DOHH2 (cell line): ENCODE measurements around the gene BZW1.

Experiments used
- H3F3A ChIP-seq: fragments of 200-600 bp; sonication (generic), shearing (Covaris generic); 2 replicates; pipeline ENCODE4 v1.6.0; 2016; ENCODE audit warnings: antibody characterized with exemption, mild to moderate bottlenecking; ENCODE audit not compliant: control insufficient read depth, insufficient read depth
- H3K27ac ChIP-seq: fragments of 200-600 bp; sonication (generic); 2 replicates; pipeline ENCODE4 v1.5.1; 2014; ENCODE audit warnings: low read depth, mild to moderate bottlenecking, low read length, moderate library complexity
- H3K27me3 ChIP-seq: fragments of 200-600 bp; sonication (generic); 2 replicates; pipeline ENCODE4 v1.6.1; 2014; ENCODE audit warnings: mild to moderate bottlenecking, low read length, mixed read lengths; ENCODE audit not compliant: control insufficient read depth
- H3K36me3 ChIP-seq: fragments of 200-600 bp; sonication (generic); 2 replicates; pipeline ENCODE4 v1.6.1; 2014; ENCODE audit warnings: mild to moderate bottlenecking, low read length, moderate library complexity, mixed read lengths; ENCODE audit not compliant: control insufficient read depth
- H3K4me1 ChIP-seq: fragments of 200-600 bp; sonication (generic); 2 replicates; pipeline ENCODE4 v1.6.1; 2014; ENCODE audit warnings: mild to moderate bottlenecking, low read length, mixed read lengths; ENCODE audit not compliant: control insufficient read depth
- H3K4me2 ChIP-seq: fragments of 200-600 bp; sonication (generic); 2 replicates; pipeline ENCODE4 v1.6.0; 2014; ENCODE audit warnings: mild to moderate bottlenecking, low read length, moderate library complexity
- H3K4me3 ChIP-seq: fragments of 200-600 bp; sonication (generic); 2 replicates; pipeline ENCODE4 v1.5.1; 2014; ENCODE audit warnings: mild to moderate bottlenecking, low read length, mixed read lengths
- H3K79me2 ChIP-seq: fragments of 200-600 bp; sonication (generic); 2 replicates; pipeline ENCODE4 v1.6.1; 2014; ENCODE audit warnings: mild to moderate bottlenecking, low read length, mixed read lengths; ENCODE audit not compliant: control insufficient read depth
- H3K9me2 ChIP-seq: fragments of 200-600 bp; sonication (generic); replicated peaks from 2 replicates; pipeline ENCODE4 v1.6.1; 2014; ENCODE audit warnings: mild to moderate bottlenecking, low read length, mixed read lengths; ENCODE audit not compliant: control insufficient read depth
- H3K9me3 ChIP-seq: fragments of 200-600 bp; sonication (generic); 2 replicates; pipeline ENCODE4 v1.6.1; 2014; ENCODE audit warnings: antibody characterized with exemption, low read length, mixed read lengths; ENCODE audit not compliant: control insufficient read depth, insufficient read depth
- H4K20me1 ChIP-seq: fragments of 200-600 bp; sonication (generic); 2 replicates; pipeline ENCODE4 v1.6.0; 2014; ENCODE audit warnings: low read depth, mild to moderate bottlenecking, antibody characterized with exemption, low read length, moderate library complexity; ENCODE audit not compliant: control insufficient read depth, insufficient read depth
- CTCF ChIP-seq: fragments of 200-600 bp; sonication (generic); IDR thresholded peaks from one replicate; pipeline ENCODE4 v1.5.1; 2014; ENCODE audit warnings: antibody characterized with exemption, mild to moderate bottlenecking, low read depth, low read length; ENCODE audit not compliant: poor library complexity, severe bottlenecking
- EZH2phosphoT487 ChIP-seq: fragments of 200-600 bp; sonication (generic); IDR thresholded peaks from 2 replicates; pipeline ENCODE4 v1.6.1; 2017; ENCODE audit warnings: borderline replicate concordance, mild to moderate bottlenecking, antibody characterized with exemption, low read length, moderate library complexity, mixed read lengths

Gene BZW1

DNA sequence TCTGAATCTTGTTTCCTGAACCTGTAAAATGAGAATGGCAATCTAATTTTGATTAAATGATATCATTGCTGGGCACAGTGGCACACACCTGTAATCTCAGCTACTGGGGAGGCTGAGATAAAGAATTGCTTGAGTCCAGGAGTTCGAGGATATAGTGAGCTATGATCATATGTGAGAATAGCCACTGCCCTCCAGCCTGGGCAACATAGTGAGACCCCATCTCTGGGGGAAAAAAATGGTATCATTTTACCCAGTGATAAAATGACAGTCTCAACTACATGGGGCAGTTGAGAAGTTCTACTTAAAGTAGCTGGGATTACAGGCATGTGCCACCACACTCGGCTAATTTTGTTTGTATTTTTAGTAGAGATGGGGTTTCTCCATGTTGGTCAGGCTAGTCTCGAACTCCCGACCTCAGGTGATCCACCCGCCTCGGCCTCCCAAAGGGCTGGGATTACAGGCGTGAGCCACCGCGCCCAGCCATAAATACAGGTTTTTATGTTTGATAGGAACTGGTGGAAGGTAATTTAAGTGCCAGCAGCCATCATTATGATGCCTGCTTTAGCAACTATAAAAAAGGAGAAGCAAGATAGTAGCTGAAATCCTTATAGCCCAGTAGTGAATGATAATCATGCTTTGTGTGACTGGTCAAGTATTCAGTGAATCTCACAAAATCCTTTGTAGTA, 17.0 kb downstream of the BZW1 start:
- Histone ChIP-seq H3K4me2 (no peak overlapping the region), H3K9me2 (no peaks in the 10 kb centered on the region), H3K27me3 (0 out of 2 replicates have a peak, but pooled peaks cover 3% of the 10 kb centered on the region), H3F3A (peaks cover 12% of the 10 kb centered on the region; the same call in 1 of the 2 replicates), H3K4me3 (no peak overlapping the region), H3K4me1 (no peaks in the 10 kb centered on the region), H3K9me3 (no peaks in the 10 kb centered on the region), H3K27ac (no peak overlapping the region), H3K79me2 (no peaks in the 10 kb centered on the region), H3K36me3 (peaks cover 7% of the 10 kb centered on the region), H4K20me1 (no peaks in the 10 kb centered on the region)
- TF ChIP-seq EZH2phosphoT487, result no peak
- no peak for TF ChIP-seq CTCF

DNA sequence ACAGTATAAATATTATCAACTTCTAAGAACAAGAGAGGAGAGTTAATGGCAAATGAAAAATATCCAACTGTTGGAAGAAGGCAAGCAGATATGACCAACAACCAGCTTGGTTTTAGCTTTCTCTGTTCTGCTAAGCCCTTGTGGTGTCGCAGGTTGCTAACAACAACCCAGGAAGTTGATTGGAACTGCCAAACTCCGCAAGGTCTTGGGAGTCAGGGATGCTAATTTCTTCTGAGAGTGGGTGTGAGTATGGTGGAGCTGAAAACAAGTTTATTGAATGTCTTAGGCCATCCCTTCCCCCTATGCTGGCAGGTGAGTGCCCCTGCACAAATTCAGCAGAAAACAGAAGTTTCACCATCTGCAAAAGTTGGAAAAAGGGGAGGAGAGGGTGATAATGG, 17.5 kb downstream of the BZW1 start:
- Histone ChIP-seq H3K27ac (no peak overlapping the region), H3K79me2 (no peaks in the 10 kb centered on the region), H3K4me1 (no peaks in the 10 kb centered on the region), H3F3A (peaks cover 12% of the 10 kb centered on the region; the same call in 1 of the 2 replicates), H3K9me3 (no peaks in the 10 kb centered on the region), H4K20me1 (no peaks in the 10 kb centered on the region), H3K36me3 (peaks cover 3% of the 10 kb centered on the region; the same call in 1 of the 2 replicates), H3K4me2 (no peak overlapping the region), H3K9me2 (no peaks in the 10 kb centered on the region), H3K4me3 (no peak overlapping the region), H3K27me3 (0 out of 2 replicates have a peak, but pooled peaks cover 3% of the 10 kb centered on the region)
- TF ChIP-seq EZH2phosphoT487 (no peak), CTCF (no peak)

DNA sequence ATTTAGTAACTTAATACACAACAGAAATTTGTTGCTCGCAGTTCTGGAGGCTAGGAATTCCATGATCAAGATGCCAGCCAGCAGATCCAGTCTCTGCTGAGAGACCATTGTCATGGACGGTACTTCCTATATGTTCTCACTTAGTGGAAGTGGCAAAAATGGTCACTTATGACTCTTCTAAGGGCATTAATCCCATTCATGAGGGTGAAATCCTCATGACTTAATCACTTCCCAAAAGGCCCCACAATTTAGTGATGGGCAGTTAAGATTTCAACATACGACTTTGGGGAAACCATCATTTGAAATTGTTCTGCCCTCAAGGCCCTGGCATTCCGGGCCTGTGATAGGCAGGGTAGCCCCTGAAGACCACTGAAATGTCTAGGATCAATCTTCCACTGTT, 23.0 kb downstream of the BZW1 start:
- Histone ChIP-seq H3K36me3 (no peaks in the 10 kb centered on the region), H3F3A (no peaks in the 10 kb centered on the region), H3K9me3 (peaks cover 14% of the 10 kb centered on the region), H4K20me1 (no peaks in the 10 kb centered on the region), H3K79me2 (no peaks in the 10 kb centered on the region), H3K4me1 (no peaks in the 10 kb centered on the region), H3K9me2 (no peaks in the 10 kb centered on the region), H3K27ac (no peak overlapping the region), H3K4me2 (no peak overlapping the region), H3K4me3 (no peak overlapping the region), H3K27me3 (0 out of 2 replicates have a peak, but pooled peaks cover 3% of the 10 kb centered on the region)
- TF ChIP-seq EZH2phosphoT487 (no peak), CTCF (no peak)
